HG03442 (cell line): Measurements from ENCODE around the gene LGSN.
"Not testable (repeated sequence)": the region's sequence is repeated elsewhere in the genome, so short reads cannot be mapped to it uniquely, and the experiment has no call there.

Experiments
- ATAC-seq: cut with Tn5 transposase; IDR thresholded peaks from one replicate; pipeline ENCODE4 v1.9.1; 2021; ENCODE audit warnings: mild to moderate bottlenecking, moderate library complexity; ENCODE audit not compliant: unreplicated experiment

LGSN gene

GRCh38 chr6:63246581-63246980 lies 73.2 kb downstream of the LGSN start:
- ATAC-seq: no peak

- peak; percentile 70 for ATAC-seq
These were observed 73.9 kb downstream of the LGSN start for GRCh38 chr6:63245909-63246308.

GRCh38 chr6:63245420-63245819 lies 74.4 kb downstream of the LGSN start:
- no peak for ATAC-seq

- peak; percentile 58 for ATAC-seq
These were observed 83.4 kb downstream of the LGSN start for GRCh38 chr6:63236398-63236817.

- not testable (repeated sequence) for ATAC-seq
These were observed 89.3 kb downstream of the LGSN start for GRCh38 chr6:63230511-63230910.

- not testable (repeated sequence) for ATAC-seq
These were observed 89.8 kb downstream of the LGSN start for GRCh38 chr6:63230027-63230426.

GRCh38 chr6:63227928-63228894 lies 91.6 kb downstream of the LGSN start:
- not testable (repeated sequence) for ATAC-seq

- ATAC-seq: not testable (repeated sequence)
These were observed 93.8 kb downstream of the LGSN start for GRCh38 chr6:63225987-63226386.
